Panc1 (cell line): ENCODE measurements around the gene MACROD2. TPM values are rescaled to one million over a fixed set of nuclear protein-coding genes. Genes with fewer than 3 reads are reported as not detected.

Source experiments
- ATAC-seq: fragments of 200-7000 bp; cut with Tn5 transposase; 2 replicates; pipeline ENCODE4 v1.9.1; 2020; ENCODE audit warnings: mild to moderate bottlenecking, moderate library complexity
- BruUV-seq: library from RNA; stranded (reverse); fragments of 400-500 nt; replicated peaks from 2 replicates; lab custom pipeline; 2021; lab: Mats Ljungman, UMichigan
- CTCF ChIA-PET: fragments of 300-600 bp; sonication (Branson Sonifier 250); formaldehyde crosslinking; loops from one replicate; lab custom pipeline; 2022; ENCODE audit warnings: antibody characterized with exemption; lab: Charles Lee
- POLR2A ChIA-PET: fragments of 300-600 bp; sonication (Branson Sonifier 250); formaldehyde crosslinking; loops from one replicate; lab custom pipeline; 2022; ENCODE audit warnings: antibody characterized with exemption; lab: Charles Lee
- DNase-seq: peaks from one replicate; pipeline ENCODE4 v3.0.0-alpha.2; 2010; ENCODE audit warnings: low read depth, low spot score
- H3K27ac ChIP-seq: 2 replicates; pipeline ENCODE4 v1.5.1; 2011; ENCODE audit warnings: mild to moderate bottlenecking, low read length, inconsistent platforms
- H3K27me3 ChIP-seq: fragments of 200-500 bp; sonication (Bioruptor generic); 2 replicates; pipeline ENCODE4 v1.6.0; 2014; ENCODE audit warnings: low read length, inconsistent platforms; ENCODE audit not compliant: control insufficient read depth, insufficient read depth
- H3K36me3 ChIP-seq: fragments of 200-500 bp; sonication (Bioruptor generic); 2 replicates; pipeline ENCODE4 v1.5.1; 2014; ENCODE audit warnings: inconsistent platforms, mild to moderate bottlenecking, low read length, moderate library complexity; ENCODE audit not compliant: control insufficient read depth, insufficient read depth
- H3K4me1 ChIP-seq: 2 replicates; pipeline ENCODE4 v1.5.1; 2011; ENCODE audit warnings: inconsistent platforms, mild to moderate bottlenecking, low read length, moderate library complexity; ENCODE audit not compliant: control insufficient read depth, insufficient read depth
- H3K4me3 ChIP-seq, 2 experiments: 2 replicates each; pipeline ENCODE4 v1.5.1; 2011 to 2012; ENCODE audit warnings: low read depth in 2 of 2, low read length in 2 of 2, mild to moderate bottlenecking in 2 of 2, inconsistent platforms in 1 of 2, moderate library complexity in 1 of 2
- H3K9me3 ChIP-seq: fragments of 200-500 bp; sonication (Bioruptor generic); 2 replicates; pipeline ENCODE4 v1.5.1; 2014; ENCODE audit warnings: low read depth, mild to moderate bottlenecking, inconsistent platforms, low read length, moderate library complexity; ENCODE audit not compliant: control insufficient read depth, insufficient read depth
- POLR2AphosphoS5 ChIP-seq: IDR thresholded peaks from 2 replicates; pipeline ENCODE4 v1.6.1; 2012; ENCODE audit warnings: mild to moderate bottlenecking, low read depth, low read length, moderate library complexity
- SIN3A ChIP-seq: IDR thresholded peaks from 2 replicates; pipeline ENCODE4 v1.6.1; 2012; ENCODE audit warnings: low read depth, mild to moderate bottlenecking, low read length, moderate library complexity, borderline replicate concordance; ENCODE audit not compliant: insufficient read depth
- TCF7L2 ChIP-seq: IDR thresholded peaks from 2 replicates; pipeline ENCODE4 v1.6.1; 2011; ENCODE audit warnings: mild to moderate bottlenecking, low read depth, low read length, inconsistent platforms
- in situ Hi-C: cut with HindIII; loops from 2 replicates; pipeline ENCODE4 v1.10.0; 2016; ENCODE audit warnings: low sequenced_read_pairs, low pct_unique_long_range_greater_than_20kb
- intact Hi-C: fragments of 100-400 bp; cut with micrococcal nuclease; formaldehyde crosslinking; loops from one replicate; pipeline ENCODE4 v1.10.0; 2022; ENCODE audit not compliant: unreplicated experiment
- total RNA-seq: library from RNA; stranded (reverse); gene quantifications from one replicate; pipeline ENCODE4 v1.2.1, GENCODE V29; 2021; ENCODE audit not compliant: unreplicated experiment
- TF ChIP-seq, protein P1 (sequence below), 2 experiments: IDR thresholded peaks; 2 replicates each; pipeline ENCODE4 v1.6.1; 2011 to 2012; ENCODE audit warnings: low read depth in 2 of 2, control low read depth in 1 of 2, low read length in 1 of 2, mild to moderate bottlenecking in 1 of 2, moderate library complexity in 1 of 2; ENCODE audit not compliant: insufficient read depth in 1 of 2
- TF ChIP-seq, protein P2 (sequence below): fragments of 450-650 bp; IDR thresholded peaks from 2 replicates; pipeline ENCODE4 v1.5.1; 2017; ENCODE audit warnings: mild to moderate bottlenecking

MACROD2 gene
- total RNA-seq, 1 experiment from 2014 or later, result 1.2 TPM

DNA sequence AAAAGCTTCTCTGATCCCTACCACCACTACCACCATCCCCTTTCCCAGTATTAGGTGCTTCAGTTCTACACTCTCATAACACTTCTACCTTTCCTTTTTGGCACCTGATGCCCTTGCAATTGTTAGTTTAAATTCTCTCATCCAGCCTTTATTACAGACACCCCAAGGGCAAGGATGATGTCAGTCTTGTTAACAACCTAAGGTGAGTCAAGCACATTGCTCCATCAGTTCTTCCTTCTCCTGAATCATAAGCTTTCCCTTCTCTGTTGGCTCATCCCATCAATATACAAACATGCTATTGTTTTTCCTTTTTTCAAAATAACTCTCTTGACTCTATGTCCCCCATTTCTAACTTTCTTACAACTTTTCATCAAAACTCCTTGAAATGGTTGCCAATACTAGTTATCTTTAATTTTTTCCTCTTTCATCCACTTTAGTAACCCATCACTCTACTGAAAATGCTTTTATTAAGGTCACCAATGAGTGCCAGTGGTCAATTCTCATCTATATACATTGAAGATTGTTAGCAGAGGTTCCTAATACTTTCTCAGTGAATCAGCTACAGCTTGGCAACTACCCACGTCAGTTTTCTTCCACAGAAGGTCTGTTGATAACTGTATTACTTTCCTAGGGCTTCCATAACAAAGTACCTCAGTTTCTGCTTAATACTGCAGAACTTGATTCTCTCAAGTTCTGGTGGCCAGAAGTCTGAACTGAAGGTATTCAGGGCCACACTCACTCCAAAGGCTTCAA lies 439.2 kb downstream of the MACROD2 start:
- H3K27me3 ChIP-seq, result no peaks in the 10 kb centered on the region
- H3K4me3 ChIP-seq, result no peak overlapping the region
- no peaks in the 10 kb centered on the region for H3K36me3 ChIP-seq
- intact Hi-C loops (no loop called here), in situ Hi-C loops (no loop called here)
- BruUV-seq, result no TSS peak
- ChIA-PET POLR2A (no interaction called here), CTCF (no interaction called here)
- DNase-seq (no peak), ATAC-seq (no peak)
- no peaks in the 10 kb centered on the region for H3K9me3 ChIP-seq
- no peaks in the 10 kb centered on the region for H3K4me1 ChIP-seq
- no peak overlapping the region for H3K27ac ChIP-seq
- TF ChIP-seq POLR2AphosphoS5, result no peak
- TF ChIP-seq, protein P1, sequence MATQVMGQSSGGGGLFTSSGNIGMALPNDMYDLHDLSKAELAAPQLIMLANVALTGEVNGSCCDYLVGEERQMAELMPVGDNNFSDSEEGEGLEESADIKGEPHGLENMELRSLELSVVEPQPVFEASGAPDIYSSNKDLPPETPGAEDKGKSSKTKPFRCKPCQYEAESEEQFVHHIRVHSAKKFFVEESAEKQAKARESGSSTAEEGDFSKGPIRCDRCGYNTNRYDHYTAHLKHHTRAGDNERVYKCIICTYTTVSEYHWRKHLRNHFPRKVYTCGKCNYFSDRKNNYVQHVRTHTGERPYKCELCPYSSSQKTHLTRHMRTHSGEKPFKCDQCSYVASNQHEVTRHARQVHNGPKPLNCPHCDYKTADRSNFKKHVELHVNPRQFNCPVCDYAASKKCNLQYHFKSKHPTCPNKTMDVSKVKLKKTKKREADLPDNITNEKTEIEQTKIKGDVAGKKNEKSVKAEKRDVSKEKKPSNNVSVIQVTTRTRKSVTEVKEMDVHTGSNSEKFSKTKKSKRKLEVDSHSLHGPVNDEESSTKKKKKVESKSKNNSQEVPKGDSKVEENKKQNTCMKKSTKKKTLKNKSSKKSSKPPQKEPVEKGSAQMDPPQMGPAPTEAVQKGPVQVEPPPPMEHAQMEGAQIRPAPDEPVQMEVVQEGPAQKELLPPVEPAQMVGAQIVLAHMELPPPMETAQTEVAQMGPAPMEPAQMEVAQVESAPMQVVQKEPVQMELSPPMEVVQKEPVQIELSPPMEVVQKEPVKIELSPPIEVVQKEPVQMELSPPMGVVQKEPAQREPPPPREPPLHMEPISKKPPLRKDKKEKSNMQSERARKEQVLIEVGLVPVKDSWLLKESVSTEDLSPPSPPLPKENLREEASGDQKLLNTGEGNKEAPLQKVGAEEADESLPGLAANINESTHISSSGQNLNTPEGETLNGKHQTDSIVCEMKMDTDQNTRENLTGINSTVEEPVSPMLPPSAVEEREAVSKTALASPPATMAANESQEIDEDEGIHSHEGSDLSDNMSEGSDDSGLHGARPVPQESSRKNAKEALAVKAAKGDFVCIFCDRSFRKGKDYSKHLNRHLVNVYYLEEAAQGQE (IDR thresholded peaks at IDR 0.05; ENCODE audit: insufficient read depth in 1 of 2, low read depth in 2 of 2, low read length in 1 of 2), result no peak
- no peak for TF ChIP-seq TCF7L2
- TF ChIP-seq SIN3A, result no peak
- TF ChIP-seq, protein P2, sequence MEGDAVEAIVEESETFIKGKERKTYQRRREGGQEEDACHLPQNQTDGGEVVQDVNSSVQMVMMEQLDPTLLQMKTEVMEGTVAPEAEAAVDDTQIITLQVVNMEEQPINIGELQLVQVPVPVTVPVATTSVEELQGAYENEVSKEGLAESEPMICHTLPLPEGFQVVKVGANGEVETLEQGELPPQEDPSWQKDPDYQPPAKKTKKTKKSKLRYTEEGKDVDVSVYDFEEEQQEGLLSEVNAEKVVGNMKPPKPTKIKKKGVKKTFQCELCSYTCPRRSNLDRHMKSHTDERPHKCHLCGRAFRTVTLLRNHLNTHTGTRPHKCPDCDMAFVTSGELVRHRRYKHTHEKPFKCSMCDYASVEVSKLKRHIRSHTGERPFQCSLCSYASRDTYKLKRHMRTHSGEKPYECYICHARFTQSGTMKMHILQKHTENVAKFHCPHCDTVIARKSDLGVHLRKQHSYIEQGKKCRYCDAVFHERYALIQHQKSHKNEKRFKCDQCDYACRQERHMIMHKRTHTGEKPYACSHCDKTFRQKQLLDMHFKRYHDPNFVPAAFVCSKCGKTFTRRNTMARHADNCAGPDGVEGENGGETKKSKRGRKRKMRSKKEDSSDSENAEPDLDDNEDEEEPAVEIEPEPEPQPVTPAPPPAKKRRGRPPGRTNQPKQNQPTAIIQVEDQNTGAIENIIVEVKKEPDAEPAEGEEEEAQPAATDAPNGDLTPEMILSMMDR, result no peak

DNA sequence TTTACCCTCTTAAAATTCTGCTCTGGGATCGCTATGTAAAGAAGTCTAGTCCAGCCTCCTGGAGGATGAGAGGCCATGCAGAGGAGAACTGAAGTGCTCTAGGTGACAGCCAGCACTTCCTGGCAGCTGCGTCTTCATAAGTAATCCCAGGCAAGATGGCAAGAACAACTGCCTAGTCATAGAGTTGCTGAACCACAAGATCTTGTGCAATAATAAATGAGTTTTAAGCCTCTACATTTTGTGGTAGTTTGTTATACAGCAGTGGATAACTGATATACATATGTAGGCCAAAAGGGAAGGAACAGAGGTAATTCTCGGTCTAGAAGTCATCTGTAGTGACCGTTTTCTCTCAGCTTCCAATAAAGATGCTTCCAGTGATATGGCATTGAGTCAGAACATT lies 445.9 kb downstream of the MACROD2 start:
- CTCF ChIA-PET, result no interaction called here

More for the DNA sequence above, 445.9 kb downstream of the MACROD2 start:
- intact Hi-C loops, result no loop called here
- in situ Hi-C loops, result no loop called here
- H3K9me3 ChIP-seq, result no peaks in the 10 kb centered on the region; the same call in 1 of the 2 replicates
- BruUV-seq, result no TSS peak
- ATAC-seq (no peak), DNase-seq (no peak)
- POLR2A ChIA-PET, result no interaction called here
- no peak overlapping the region for H3K27ac ChIP-seq
- H3K36me3 ChIP-seq, result no peaks in the 10 kb centered on the region
- H3K4me1 ChIP-seq, result no peaks in the 10 kb centered on the region
- H3K27me3 ChIP-seq, result no peaks in the 10 kb centered on the region
- TF ChIP-seq, protein P1 (IDR thresholded peaks at IDR 0.05; ENCODE audit: insufficient read depth in 1 of 2, low read depth in 2 of 2, low read length in 1 of 2), result no peak
- TF ChIP-seq POLR2AphosphoS5 (no peak), TCF7L2 (no peak)
- TF ChIP-seq, protein P2, result no peak
- H3K4me3 ChIP-seq, result no peak overlapping the region
